Aorta (tissue), 5 donors: ENCODE data around the gene TMEM60. TPM values are rescaled to one million over a fixed set of nuclear protein-coding genes. Genes with fewer than 3 reads are reported as not detected.
"Not testable (repeated sequence)": the region's sequence is repeated elsewhere in the genome, so short reads cannot be mapped to it uniquely, and the experiment has no call there.

Experiments used
- ATAC-seq: fragments of 200-7000 bp; cut with Tn5 transposase; one replicate; pipeline ENCODE4 v1.9.1; 2022; ENCODE audit warnings: moderate library complexity; ENCODE audit not compliant: low FRiP score
- DNase-seq, 2 donors: peaks; one replicate each; pipeline ENCODE4 v3.0.0-alpha.2; 2020
- H3K27ac ChIP-seq, 2 donors: one replicate each; pipeline ENCODE4 v1.5.1; 2013; ENCODE audit warnings: low read length in 2 of 2, mild to moderate bottlenecking in 2 of 2, moderate library complexity in 2 of 2, control low read depth in 1 of 2, inconsistent platforms in 1 of 2, low read depth in 1 of 2
- H3K27me3 ChIP-seq, 2 donors: one replicate each; pipeline ENCODE4 v1.6.1; 2013; ENCODE audit warnings: control low read depth in 1 of 2, low read length in 1 of 2, mild to moderate bottlenecking in 1 of 2, moderate library complexity in 1 of 2; ENCODE audit not compliant: insufficient read depth in 2 of 2, control insufficient read depth in 1 of 2
- H3K36me3 ChIP-seq, 2 donors: one replicate each; pipeline ENCODE4 v1.6.1; 2013; ENCODE audit warnings: control low read depth in 1 of 2, low read length in 1 of 2, mild to moderate bottlenecking in 1 of 2; ENCODE audit not compliant: insufficient read depth in 2 of 2, control insufficient read depth in 1 of 2
- H3K4me1 ChIP-seq, 2 donors: one replicate each; pipeline ENCODE4 v1.6.1; 2013; ENCODE audit warnings: low read length in 2 of 2, control low read depth in 1 of 2, mild to moderate bottlenecking in 1 of 2, moderate library complexity in 1 of 2; ENCODE audit not compliant: insufficient read depth in 2 of 2, control insufficient read depth in 1 of 2
- H3K4me3 ChIP-seq, 2 donors: one replicate each; pipeline ENCODE4 v1.5.1; 2013; ENCODE audit warnings: low read length in 2 of 2, control low read depth in 1 of 2, mild to moderate bottlenecking in 1 of 2
- H3K9me3 ChIP-seq: one replicate; pipeline ENCODE4 v1.6.1; 2013; ENCODE audit warnings: mild to moderate bottlenecking, low read length; ENCODE audit not compliant: control insufficient read depth
- WGBS, 2 donors: extraction: QIAGEN DNeasy Blood & Tissue Kit; methylation state at CpG; one replicate each; pipeline ENCODE4 v1.1.7; 2013; 5-methylcytosine and 5-hydroxymethylcytosine counted together
- intact Hi-C, 2 donors: fragments of 100-400 bp; cut with DNase I; formaldehyde crosslinking; loops; one replicate each; pipeline versions ENCODE4 v1.14.2 to v1.15.0; 2022
- long read RNA-seq, 2 donors: library from polyadenylated mRNA; unstranded; transcript quantifications; one replicate each; pipeline ENCODE4 v2.0.0, GENCODE V29; 2020 to 2021
- polyA plus RNA-seq, 2 donors: library from polyadenylated mRNA; stranded (reverse); fragments of 200-250 nt; gene quantifications; one replicate each; pipeline ENCODE4 v1.2.3, GENCODE V29; 2013
- total RNA-seq, 2 donors: library from RNA; stranded (reverse); fragmentation: NEBNext Ultra II Directional; extraction: Animal tissue kit (Norgen Biotek cat#: 25700); gene quantifications; one replicate each; pipeline ENCODE4 v1.2.1, GENCODE V29; 2021
- donor health status: healthy with polysubstance abuse.
- donor health status: Bipolar disorder and iron deficiency.
- donor health status: DM: no; HTN: no; CAD: no.
- donor health status: DM: no; HTN: no; CAD: no.
- donor health status: DM: yes; HTN: yes; CAD: no.

The TMEM60 gene
- total RNA-seq, result 10 to 100 TPM; 11.0 to 12.7 TPM
- 10 to 100 TPM; 14.3 to 16.8 TPM for polyA plus RNA-seq
- long read RNA-seq, donor 1, partial matches to known transcripts, result 0 of 3 reads
- long read RNA-seq, donor 1, other reads (novel, unspliced or antisense), result 2 of 3 reads
- long read RNA-seq, donor 2, transcript TMEM60-201 (2 exons, 1,023 nt), result major isoform, 6 of 6 reads
- long read RNA-seq, donor 2, partial matches to known transcripts, result 0 of 6 reads
- long read RNA-seq, donor 2, other reads (novel, unspliced or antisense), result 0 of 6 reads

GRCh38 chr7:77798394-77799077 lies at the start of gene TMEM60, which contains the start of gene PHTF2:
Gene TMEM60, minus strand, starts transcription at chr7:77798434. Its CDS starts 4,061 bp downstream, at chr7:77794373.
Gene PHTF2, plus strand, starts transcription at chr7:77798773.
- ATAC-seq (peak; percentile 99), DNase-seq (peak; percentile 99 to 100)
- Histone ChIP-seq H3K36me3 (no peaks in the 10 kb centered on the region), H3K4me1 (no peaks in the 10 kb centered on the region), H3K4me3 (peak within 1 kb of the TSS; percentile 79 to 81), H3K9me3 (no peaks in the 10 kb centered on the region), H3K27me3 (no peaks in the 10 kb centered on the region), H3K27ac (peak within 1 kb of the TSS in 1 of 2 donors; percentile 79)
- intact Hi-C loops, result loop anchor here in 1 of 2 donors (5.0 kb wide), 2 partner anchors 101 to 114 kb away; partner anchors contain the start of gene RSBN1L
- WGBS, 2 donors, result 0% methylated on average over 60 to 61 of the region's 61 CpGs

GRCh38 chr7:77846317-77847092 lies 48.3 kb upstream of the TMEM60 start:
- no peaks in the 10 kb centered on the region for H3K27me3 ChIP-seq
- ATAC-seq (no peak), DNase-seq (no peak)
- H3K27ac ChIP-seq, result no peak overlapping the region
- no peaks in the 10 kb centered on the region for H3K36me3 ChIP-seq
- intact Hi-C loops, result no loop called here
- 85 to 86% methylated on average over 4 to 8 of the region's 8 CpGs for WGBS, 2 donors
- no peaks in the 10 kb centered on the region for H3K4me1 ChIP-seq
- no peaks in the 10 kb centered on the region for H3K9me3 ChIP-seq
- H3K4me3 ChIP-seq, result no peak overlapping the region

DNA sequence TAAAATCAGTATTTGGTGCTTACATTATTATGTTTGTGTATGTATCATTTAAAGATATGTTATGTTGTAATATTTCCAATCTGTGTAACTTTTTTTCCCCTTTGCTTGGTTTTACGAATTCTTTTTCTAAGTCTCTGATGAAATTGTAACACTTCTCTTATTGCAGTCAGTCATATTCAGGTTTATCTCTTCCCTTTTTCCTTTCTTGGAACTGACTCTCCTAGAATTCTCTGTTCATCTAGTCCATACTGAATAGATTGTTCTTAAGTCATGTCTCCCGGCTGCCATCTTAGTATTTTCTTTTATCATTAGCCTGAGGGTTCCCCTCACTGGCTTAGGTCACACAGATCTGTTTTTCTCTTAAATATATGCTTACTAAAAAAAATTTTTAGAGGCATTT lies 45.0 kb upstream of the TMEM60 start:
- no peak for ATAC-seq
- Histone ChIP-seq H3K4me1 (peaks cover 0 to 2% of the 10 kb centered on the region in 2 donors), H3K36me3 (no peaks in the 10 kb centered on the region), H3K27ac (no peak overlapping the region), H3K9me3 (no peaks in the 10 kb centered on the region), H3K27me3 (no peaks in the 10 kb centered on the region), H3K4me3 (no peak overlapping the region)
- intact Hi-C loops, result no loop called here
- 95% methylated on average over 2 of the region's 2 CpGs for WGBS, 2 donors
- no peak for DNase-seq

GRCh38 chr7:77839919-77840318 lies 41.7 kb upstream of the TMEM60 start:
- intact Hi-C loops, result no loop called here
- no peak for ATAC-seq
- no peaks in the 10 kb centered on the region for H3K36me3 ChIP-seq
- no peaks in the 10 kb centered on the region for H3K9me3 ChIP-seq
- no peak for DNase-seq
- H3K4me3 ChIP-seq, result no peak overlapping the region
- H3K27ac ChIP-seq, result no peak overlapping the region
- WGBS, 2 donors, result 81 to 84% methylated on average over 2 of the region's 2 CpGs
- H3K4me1 ChIP-seq, result peaks cover 0 to 5% of the 10 kb centered on the region in 2 donors
- no peaks in the 10 kb centered on the region for H3K27me3 ChIP-seq

DNA sequence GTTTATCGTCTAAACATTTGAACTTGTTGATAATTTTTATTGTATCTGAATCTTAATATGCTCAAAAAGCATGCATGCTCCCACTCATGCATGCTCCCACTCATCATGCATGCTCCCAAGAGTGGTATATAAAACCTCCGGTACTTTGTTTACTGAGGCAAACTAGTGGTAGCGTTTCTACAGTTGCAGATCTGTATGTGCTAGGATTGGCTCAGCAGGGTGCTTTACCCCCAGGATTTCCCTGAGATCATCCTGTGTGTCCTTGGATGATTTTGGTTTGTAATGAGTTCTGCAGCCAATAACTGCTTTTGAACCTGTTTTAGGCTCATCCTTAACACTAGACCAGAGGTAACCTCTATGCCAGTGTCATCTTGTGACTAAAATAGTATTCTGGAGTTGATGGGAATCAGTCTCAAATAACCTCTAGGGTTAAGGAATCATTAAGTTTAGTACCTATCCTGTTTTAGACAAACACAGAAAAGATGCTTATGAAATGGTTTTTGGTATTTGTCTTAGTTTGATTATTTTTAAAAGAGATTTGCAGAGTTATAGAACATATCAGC lies 40.8 kb upstream of the TMEM60 start:
- ATAC-seq (no peak), DNase-seq (no peak)
- intact Hi-C loops, result no loop called here
- Histone ChIP-seq H3K9me3 (no peaks in the 10 kb centered on the region), H3K4me1 (peaks cover 0 to 5% of the 10 kb centered on the region in 2 donors), H3K27ac (no peak overlapping the region), H3K27me3 (no peaks in the 10 kb centered on the region), H3K36me3 (no peaks in the 10 kb centered on the region), H3K4me3 (no peak overlapping the region)
- 67 to 87% methylated on average over 3 of the region's 3 CpGs for WGBS, 2 donors

GRCh38 chr7:77837966-77838365 lies 39.7 kb upstream of the TMEM60 start:
- no peak for DNase-seq
- Histone ChIP-seq H3K36me3 (no peaks in the 10 kb centered on the region), H3K27me3 (no peaks in the 10 kb centered on the region), H3K4me3 (no peak overlapping the region), H3K27ac (no peak overlapping the region), H3K4me1 (peaks cover 0 to 5% of the 10 kb centered on the region in 2 donors), H3K9me3 (no peaks in the 10 kb centered on the region)
- intact Hi-C loops, result no loop called here
- no peak for ATAC-seq
- WGBS, 2 donors, result 93 to 95% methylated on average over 1 of the region's 1 CpG

GRCh38 chr7:77837275-77837674 lies 39.0 kb upstream of the TMEM60 start:
- H3K27me3 ChIP-seq, result no peaks in the 10 kb centered on the region
- DNase-seq (no peak), ATAC-seq (no peak)
- no peak overlapping the region for H3K4me3 ChIP-seq
- peaks cover 0 to 5% of the 10 kb centered on the region in 2 donors for H3K4me1 ChIP-seq
- no peak overlapping the region for H3K27ac ChIP-seq
- H3K9me3 ChIP-seq, result no peaks in the 10 kb centered on the region
- WGBS, 2 donors, result 26 to 27% methylated on average over 2 of the region's 2 CpGs
- intact Hi-C loops, result no loop called here
- no peaks in the 10 kb centered on the region for H3K36me3 ChIP-seq

- DNase-seq, result not testable (repeated sequence)
Measured at GRCh38 chr7:77836425-77836824, 38.2 kb upstream of the TMEM60 start.

More at GRCh38 chr7:77836425-77836824, 38.2 kb upstream of the TMEM60 start:
- H3K4me3 ChIP-seq, H3K27me3 ChIP-seq, ATAC-seq, H3K4me1 ChIP-seq, H3K36me3 ChIP-seq, H3K27ac ChIP-seq, intact Hi-C loops, H3K9me3 ChIP-seq: not testable (repeated sequence)
- 99 to 100% methylated on average over 2 of the region's 2 CpGs for WGBS, 2 donors
